ENCODE results near the gene BCL2. TPM values are rescaled to one million over a fixed set of nuclear protein-coding genes. Genes with fewer than 3 reads are reported as not detected.

Gene BCL2
- total RNA-seq, 2 donors from 2014 or later = 13.9 to 16.4 TPM

DNA sequence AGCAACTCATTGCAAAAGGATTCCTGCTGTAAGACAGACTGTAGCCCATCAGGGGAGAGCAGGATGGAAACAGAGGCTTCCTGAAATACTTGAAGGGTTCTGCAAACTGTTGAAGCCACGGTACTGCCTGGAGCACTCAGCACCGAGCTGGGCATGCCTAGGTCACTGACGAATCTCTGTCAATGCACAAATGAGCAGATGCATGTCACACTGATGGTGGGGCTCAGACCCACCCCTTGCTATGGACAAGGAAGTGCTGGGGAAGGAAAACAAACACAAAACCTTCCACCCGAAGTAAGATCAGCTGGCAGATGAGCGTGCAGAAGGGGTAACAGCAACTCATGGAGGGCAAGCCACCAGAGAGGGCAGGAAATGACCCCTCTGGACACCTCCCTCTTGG, 136.7 kb downstream of the BCL2 start:
- intact Hi-C loops (cut with DNase I) = no loop called here
- no peaks in the 10 kb centered on the region for H3K27me3 ChIP-seq
- no peak overlapping the region for H3K4me3 ChIP-seq
- peak overlapping the region; percentile 75 for H3K27ac ChIP-seq
- DNase-seq = no peak
- H3K4me1 ChIP-seq = peaks cover 33% of the 10 kb centered on the region
- TF ChIP-seq, protein P1, sequence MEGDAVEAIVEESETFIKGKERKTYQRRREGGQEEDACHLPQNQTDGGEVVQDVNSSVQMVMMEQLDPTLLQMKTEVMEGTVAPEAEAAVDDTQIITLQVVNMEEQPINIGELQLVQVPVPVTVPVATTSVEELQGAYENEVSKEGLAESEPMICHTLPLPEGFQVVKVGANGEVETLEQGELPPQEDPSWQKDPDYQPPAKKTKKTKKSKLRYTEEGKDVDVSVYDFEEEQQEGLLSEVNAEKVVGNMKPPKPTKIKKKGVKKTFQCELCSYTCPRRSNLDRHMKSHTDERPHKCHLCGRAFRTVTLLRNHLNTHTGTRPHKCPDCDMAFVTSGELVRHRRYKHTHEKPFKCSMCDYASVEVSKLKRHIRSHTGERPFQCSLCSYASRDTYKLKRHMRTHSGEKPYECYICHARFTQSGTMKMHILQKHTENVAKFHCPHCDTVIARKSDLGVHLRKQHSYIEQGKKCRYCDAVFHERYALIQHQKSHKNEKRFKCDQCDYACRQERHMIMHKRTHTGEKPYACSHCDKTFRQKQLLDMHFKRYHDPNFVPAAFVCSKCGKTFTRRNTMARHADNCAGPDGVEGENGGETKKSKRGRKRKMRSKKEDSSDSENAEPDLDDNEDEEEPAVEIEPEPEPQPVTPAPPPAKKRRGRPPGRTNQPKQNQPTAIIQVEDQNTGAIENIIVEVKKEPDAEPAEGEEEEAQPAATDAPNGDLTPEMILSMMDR (IDR thresholded peaks at IDR 0.05) = no peak
- no peaks in the 10 kb centered on the region for H3K9me3 ChIP-seq
- H3K36me3 ChIP-seq = no peaks in the 10 kb centered on the region
- peak overlapping the region in 1 of 2 donors; percentile 77 for H3K9ac ChIP-seq (ENCODE audit: low read depth in 2 of 2, low read length in 2 of 2)

DNA sequence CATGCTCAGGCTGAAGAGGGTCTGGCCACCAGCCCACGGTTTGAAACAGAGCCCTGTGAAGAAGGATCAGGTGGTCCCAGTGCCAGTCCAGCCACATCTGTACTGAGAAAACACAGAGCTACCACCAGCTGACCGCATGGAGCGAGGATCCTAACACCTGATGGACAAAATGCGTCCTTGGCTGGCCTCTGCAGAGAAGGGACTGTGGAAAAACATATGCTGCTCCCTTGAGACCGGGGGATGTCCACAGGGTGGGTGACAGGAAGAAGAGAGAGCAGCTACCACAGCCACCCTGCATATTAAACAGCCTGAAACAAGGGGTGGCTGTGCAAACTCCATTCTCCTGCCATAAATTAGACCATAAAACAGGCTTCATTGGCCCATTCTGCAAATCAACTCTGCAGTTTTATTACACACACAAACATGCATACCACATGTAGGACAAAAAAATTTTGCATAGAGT, 137.2 kb downstream of the BCL2 start:
- H3K4me3 ChIP-seq = no peak overlapping the region
- TF ChIP-seq, protein P1 (IDR thresholded peaks at IDR 0.05) = no peak
- H3K27ac ChIP-seq = peak overlapping the region; percentile 75
- intact Hi-C loops (cut with DNase I) = no loop called here
- H3K36me3 ChIP-seq = no peaks in the 10 kb centered on the region
- H3K9ac ChIP-seq (ENCODE audit: low read depth in 2 of 2, low read length in 2 of 2) = peak overlapping the region in 1 of 2 donors; percentile 77
- H3K4me1 ChIP-seq = peaks cover 36% of the 10 kb centered on the region
- no peaks in the 10 kb centered on the region for H3K9me3 ChIP-seq
- peak; percentile 46 for DNase-seq
- H3K27me3 ChIP-seq = no peaks in the 10 kb centered on the region

DNA sequence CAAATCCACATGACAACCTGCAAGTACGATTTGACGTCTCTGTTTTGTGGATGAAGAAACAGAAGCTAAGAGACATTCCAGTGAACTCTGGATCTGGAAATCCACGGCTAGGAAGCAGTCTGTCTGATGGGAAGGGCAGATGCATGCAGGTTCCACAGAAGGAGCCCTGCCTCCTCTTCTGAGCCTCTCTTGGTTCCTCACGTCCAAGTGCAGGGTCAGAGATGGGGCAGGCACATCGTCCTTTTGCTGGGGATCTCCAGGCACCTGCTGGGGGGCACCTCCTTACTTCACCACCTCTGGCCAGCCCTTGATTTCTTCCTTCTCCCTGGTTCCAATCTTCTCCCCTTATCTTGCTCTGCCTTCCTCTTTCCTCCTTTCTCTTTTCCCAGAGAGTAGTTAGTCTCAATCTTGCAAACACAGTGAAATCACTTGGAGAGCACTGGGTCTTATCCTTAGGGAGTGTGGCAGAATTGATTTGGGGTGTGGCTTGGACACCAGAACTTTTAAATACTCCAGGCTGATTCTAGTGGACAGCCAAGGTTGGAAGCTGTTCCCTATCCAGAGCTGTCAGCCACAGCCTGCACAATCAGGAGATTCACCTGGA, 137.8 kb downstream of the BCL2 start:
- intact Hi-C loops (cut with DNase I) = no loop called here
- no peak for DNase-seq
- Histone ChIP-seq H3K9me3 (no peaks in the 10 kb centered on the region), H3K36me3 (no peaks in the 10 kb centered on the region), H3K4me1 (peaks cover 36% of the 10 kb centered on the region), H3K4me3 (no peak overlapping the region), H3K27me3 (no peaks in the 10 kb centered on the region), H3K9ac (ENCODE audit: low read depth in 2 of 2, low read length in 2 of 2) (peak overlapping the region in 1 of 2 donors; percentile 66), H3K27ac (peak overlapping the region; percentile 75)
- TF ChIP-seq, protein P1 (IDR thresholded peaks at IDR 0.05) = no peak

DNA sequence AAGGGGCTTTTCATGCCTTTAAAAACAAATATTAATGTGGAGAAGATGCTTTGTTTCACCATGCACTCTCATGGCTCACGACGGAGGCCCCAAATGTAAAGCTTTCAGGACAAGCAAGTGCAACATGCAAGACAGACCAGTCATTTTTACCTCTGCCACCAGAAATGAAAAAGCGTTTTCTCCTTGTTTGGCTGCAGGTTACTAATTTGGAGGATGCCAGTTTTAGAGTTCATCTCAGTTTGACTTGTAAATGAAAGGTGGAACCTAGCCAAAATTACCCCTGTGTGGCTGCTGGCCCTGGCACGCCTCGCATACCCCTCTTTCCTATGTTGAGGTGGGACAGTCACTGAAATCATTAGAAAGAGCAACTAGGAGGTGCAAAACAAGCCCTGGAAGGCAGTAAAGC, 138.6 kb downstream of the BCL2 start:
- peaks cover 36% of the 10 kb centered on the region for H3K4me1 ChIP-seq
- no peaks in the 10 kb centered on the region for H3K36me3 ChIP-seq
- no peaks in the 10 kb centered on the region for H3K27me3 ChIP-seq
- H3K9ac ChIP-seq (ENCODE audit: low read depth in 2 of 2, low read length in 2 of 2) = peak overlapping the region in 1 of 2 donors; percentile 66
- TF ChIP-seq, protein P1 (IDR thresholded peaks at IDR 0.05) = no peak
- intact Hi-C loops (cut with DNase I) = no loop called here
- no peaks in the 10 kb centered on the region for H3K9me3 ChIP-seq
- DNase-seq = no peak
- H3K4me3 ChIP-seq = no peak overlapping the region
- H3K27ac ChIP-seq = peak overlapping the region; percentile 75

DNA sequence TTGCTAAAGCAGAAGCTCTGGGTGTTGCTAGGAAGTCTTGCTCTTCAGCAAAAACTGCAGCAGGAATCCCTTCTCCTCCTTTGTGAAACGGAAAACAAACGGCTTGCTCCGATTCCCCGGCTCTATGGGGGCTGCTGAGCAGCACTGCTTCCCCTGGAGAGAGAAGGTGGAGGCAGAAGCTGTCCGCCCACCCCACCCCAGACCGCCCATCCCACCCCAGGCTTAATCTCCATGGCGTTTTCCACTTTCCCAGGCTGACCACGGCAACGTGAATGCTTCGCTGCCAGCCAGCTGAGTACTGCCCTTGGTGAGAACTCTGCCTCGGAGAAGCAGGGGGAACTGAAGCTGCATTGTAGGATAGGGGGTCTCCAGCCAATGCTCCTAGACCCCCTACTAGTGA, 139.2 kb downstream of the BCL2 start:
- Histone ChIP-seq H3K36me3 (no peaks in the 10 kb centered on the region), H3K9ac (ENCODE audit: low read depth in 2 of 2, low read length in 2 of 2) (peak overlapping the region in 1 of 2 donors; percentile 66), H3K4me1 (peaks cover 36% of the 10 kb centered on the region), H3K27ac (no peak overlapping the region), H3K9me3 (no peaks in the 10 kb centered on the region), H3K27me3 (no peaks in the 10 kb centered on the region), H3K4me3 (no peak overlapping the region)
- no peak for DNase-seq
- intact Hi-C loops (cut with DNase I) = no loop called here
- TF ChIP-seq, protein P1 (IDR thresholded peaks at IDR 0.05) = no peak

Measured in colonic mucosa (tissue), 4 donors.